HT1080 (cell line): ENCODE measurements around the gene SLC6A1. TPM values are rescaled to one million over a fixed set of nuclear protein-coding genes. Genes with fewer than 3 reads are reported as not detected.
"Not testable (repeated sequence)": the region's sequence is repeated elsewhere in the genome, so short reads cannot be mapped to it uniquely, and the experiment has no call there.

Experiments
- DNase-seq: peaks from one replicate; pipeline ENCODE4 v3.0.0-alpha.2; 2015; ENCODE audit warnings: low read depth
- total RNA-seq: library from RNA; depleted of rRNA; stranded (reverse); fragments of >200 nt; shearing (Covaris generic); gene quantifications from 2 replicates; pipeline ENCODE4 v1.2.3, GENCODE V29; 2014

SLC6A1 gene
- total RNA-seq, 1 experiment from 2014 or later, result not detected

GRCh38 chr3:11057655-11058054 is 65.1 kb downstream of the SLC6A1 start:
- DNase-seq, result no peak

GRCh38 chr3:11059090-11059798 is 66.7 kb downstream of the SLC6A1 start:
- DNase-seq, result peak; percentile 87

- no peak for DNase-seq
These were observed 67.2 kb downstream of the SLC6A1 start for GRCh38 chr3:11059799-11060115.

GRCh38 chr3:11060500-11061251 is 68.1 kb downstream of the SLC6A1 start:
- DNase-seq, result peak; percentile 62

GRCh38 chr3:11061268-11061871 is 68.8 kb downstream of the SLC6A1 start:
- not testable (repeated sequence) for DNase-seq

GRCh38 chr3:11062704-11063103 is 70.2 kb downstream of the SLC6A1 start:
- no peak for DNase-seq

GRCh38 chr3:11071096-11071755 is 78.7 kb downstream of the SLC6A1 start:
- DNase-seq, result no peak

- no peak for DNase-seq
These were observed 80.1 kb downstream of the SLC6A1 start for GRCh38 chr3:11072631-11073030.

- DNase-seq, result no peak
These were observed 81.5 kb downstream of the SLC6A1 start for GRCh38 chr3:11074011-11074410.

GRCh38 chr3:11074451-11074850 is 81.9 kb downstream of the SLC6A1 start:
- no peak for DNase-seq

- DNase-seq, result peak; percentile 22
These were observed 82.6 kb downstream of the SLC6A1 start for GRCh38 chr3:11075122-11075521.

GRCh38 chr3:11076711-11077110 is 84.2 kb downstream of the SLC6A1 start:
- no peak for DNase-seq

GRCh38 chr3:11077466-11077865 is 84.9 kb downstream of the SLC6A1 start:
- peak; percentile 37 for DNase-seq

GRCh38 chr3:11078826-11079515 is 86.4 kb downstream of the SLC6A1 start:
- DNase-seq, result no peak

GRCh38 chr3:11080492-11080891 is 87.9 kb downstream of the SLC6A1 start:
- peak; percentile 57 for DNase-seq

GRCh38 chr3:11084098-11084497 is 91.5 kb downstream of the SLC6A1 start:
- no peak for DNase-seq

GRCh38 chr3:11084677-11085076 is 92.1 kb downstream of the SLC6A1 start:
- DNase-seq, result no peak

- no peak for DNase-seq
These were observed 92.7 kb downstream of the SLC6A1 start for GRCh38 chr3:11085093-11085840.

- no peak for DNase-seq
These were observed 94.3 kb downstream of the SLC6A1 start for GRCh38 chr3:11086856-11087255.

GRCh38 chr3:11088066-11088465 is 95.5 kb downstream of the SLC6A1 start:
- no peak for DNase-seq

GRCh38 chr3:11088831-11089230 is 96.3 kb downstream of the SLC6A1 start:
- DNase-seq, result no peak
